Choroid plexus epithelial cell (primary cell): ENCODE measurements around the gene HTRA3.

Source experiments
- DNase-seq: peaks from one replicate; pipeline ENCODE4 v3.0.0-alpha.2; 2010; ENCODE audit warnings: low read depth
- H3K4me3 ChIP-seq: 2 replicates; pipeline ENCODE4 v1.5.1; 2011; ENCODE audit warnings: low read depth, mild to moderate bottlenecking, control low read depth, low read length, moderate library complexity
- TF ChIP-seq, protein P1 (sequence below): conservative IDR thresholded peaks from 2 replicates; pipeline ENCODE4 v1.5.1; 2011; ENCODE audit warnings: low read depth, mild to moderate bottlenecking, control low read depth, inconsistent platforms, low read length, moderate library complexity

The HTRA3 gene

DNA sequence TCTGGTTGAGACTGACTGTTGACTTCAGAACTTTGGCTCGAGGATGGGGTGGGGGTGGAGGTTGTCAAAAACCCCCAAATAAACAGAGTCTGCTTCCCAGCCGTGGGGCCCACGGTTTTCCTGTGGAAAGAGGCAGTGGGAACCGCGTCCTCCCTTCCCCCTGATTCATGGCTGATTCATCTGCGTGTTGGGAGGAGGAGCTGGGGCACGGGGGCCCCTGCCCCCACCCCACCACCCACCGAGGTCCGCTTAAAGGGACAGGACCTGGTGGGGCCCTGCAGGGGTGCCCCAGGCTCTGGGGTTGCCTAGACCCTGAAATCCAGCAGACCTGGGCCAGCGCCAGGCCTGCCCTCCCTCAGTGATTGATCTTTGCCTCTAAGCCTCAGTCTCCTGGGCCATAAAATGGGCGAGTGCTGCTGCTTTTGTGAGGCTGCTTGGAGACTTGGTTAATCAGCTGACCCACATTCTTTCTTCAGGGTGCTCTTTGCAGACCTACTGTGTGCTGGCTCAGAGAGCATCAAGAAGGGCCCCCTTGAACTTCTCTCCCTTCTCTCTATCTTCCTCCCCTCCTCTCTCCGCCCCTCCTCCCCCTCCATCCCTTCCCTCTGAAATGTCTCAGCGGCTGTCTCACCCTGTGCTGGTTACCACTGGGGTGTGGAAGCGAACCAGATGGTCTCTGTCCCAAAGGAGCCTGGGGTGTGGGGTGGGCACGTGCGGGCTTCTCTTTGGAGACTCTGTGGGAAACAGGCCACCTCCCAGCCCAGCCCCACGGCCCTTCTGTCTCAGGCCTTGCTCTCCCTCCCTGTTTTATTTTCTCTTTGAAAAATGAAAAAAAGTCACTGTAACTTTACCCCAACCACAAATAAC is 9.1 kb downstream of the HTRA3 start:
- no peak overlapping the region for H3K4me3 ChIP-seq
- peak; percentile 77 for DNase-seq
- TF ChIP-seq, protein P1, sequence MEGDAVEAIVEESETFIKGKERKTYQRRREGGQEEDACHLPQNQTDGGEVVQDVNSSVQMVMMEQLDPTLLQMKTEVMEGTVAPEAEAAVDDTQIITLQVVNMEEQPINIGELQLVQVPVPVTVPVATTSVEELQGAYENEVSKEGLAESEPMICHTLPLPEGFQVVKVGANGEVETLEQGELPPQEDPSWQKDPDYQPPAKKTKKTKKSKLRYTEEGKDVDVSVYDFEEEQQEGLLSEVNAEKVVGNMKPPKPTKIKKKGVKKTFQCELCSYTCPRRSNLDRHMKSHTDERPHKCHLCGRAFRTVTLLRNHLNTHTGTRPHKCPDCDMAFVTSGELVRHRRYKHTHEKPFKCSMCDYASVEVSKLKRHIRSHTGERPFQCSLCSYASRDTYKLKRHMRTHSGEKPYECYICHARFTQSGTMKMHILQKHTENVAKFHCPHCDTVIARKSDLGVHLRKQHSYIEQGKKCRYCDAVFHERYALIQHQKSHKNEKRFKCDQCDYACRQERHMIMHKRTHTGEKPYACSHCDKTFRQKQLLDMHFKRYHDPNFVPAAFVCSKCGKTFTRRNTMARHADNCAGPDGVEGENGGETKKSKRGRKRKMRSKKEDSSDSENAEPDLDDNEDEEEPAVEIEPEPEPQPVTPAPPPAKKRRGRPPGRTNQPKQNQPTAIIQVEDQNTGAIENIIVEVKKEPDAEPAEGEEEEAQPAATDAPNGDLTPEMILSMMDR, result no peak

DNA sequence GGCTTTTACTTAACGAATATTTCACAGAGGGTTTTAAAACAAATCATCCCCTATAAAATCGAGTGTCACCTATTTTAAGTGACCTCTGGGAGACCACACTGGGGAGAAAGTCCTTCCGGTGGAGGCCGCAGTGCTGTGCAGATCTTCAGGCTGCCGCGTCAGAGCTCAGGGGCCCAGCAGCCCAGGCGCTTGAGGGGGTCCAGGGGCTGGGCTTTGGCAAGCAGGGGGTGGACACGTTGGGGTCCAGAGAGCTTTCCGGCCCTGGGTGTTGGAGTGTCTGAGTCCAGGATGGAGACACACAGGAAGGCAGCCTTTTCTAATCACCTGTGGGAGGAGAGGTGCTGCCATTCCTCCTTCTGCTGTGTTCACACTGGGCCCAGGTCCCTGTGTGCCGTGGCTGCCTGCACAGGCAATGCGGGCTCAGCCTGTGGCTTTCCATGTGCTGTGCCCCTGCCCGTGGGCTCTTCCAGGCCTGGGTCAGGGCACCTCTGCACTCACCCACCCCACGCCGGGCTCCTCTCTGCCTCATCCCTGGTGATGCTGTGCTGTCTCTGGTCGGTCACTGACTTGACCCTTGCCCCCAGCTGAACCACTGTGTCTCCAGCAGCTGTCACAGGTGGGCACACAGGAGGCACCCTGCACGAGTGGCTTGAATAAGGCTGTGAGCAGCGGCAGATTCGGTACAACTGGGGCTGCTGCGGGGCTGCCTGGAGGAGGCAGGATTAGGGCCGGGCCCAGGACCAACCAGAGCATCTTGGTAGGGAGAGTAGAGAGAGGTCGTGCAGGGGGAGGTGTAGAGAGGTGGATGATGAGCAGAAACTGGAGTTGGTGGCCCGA is 10.0 kb downstream of the HTRA3 start:
- TF ChIP-seq, protein P1, result no peak
- no peak for DNase-seq
- H3K4me3 ChIP-seq, result no peak overlapping the region

DNA sequence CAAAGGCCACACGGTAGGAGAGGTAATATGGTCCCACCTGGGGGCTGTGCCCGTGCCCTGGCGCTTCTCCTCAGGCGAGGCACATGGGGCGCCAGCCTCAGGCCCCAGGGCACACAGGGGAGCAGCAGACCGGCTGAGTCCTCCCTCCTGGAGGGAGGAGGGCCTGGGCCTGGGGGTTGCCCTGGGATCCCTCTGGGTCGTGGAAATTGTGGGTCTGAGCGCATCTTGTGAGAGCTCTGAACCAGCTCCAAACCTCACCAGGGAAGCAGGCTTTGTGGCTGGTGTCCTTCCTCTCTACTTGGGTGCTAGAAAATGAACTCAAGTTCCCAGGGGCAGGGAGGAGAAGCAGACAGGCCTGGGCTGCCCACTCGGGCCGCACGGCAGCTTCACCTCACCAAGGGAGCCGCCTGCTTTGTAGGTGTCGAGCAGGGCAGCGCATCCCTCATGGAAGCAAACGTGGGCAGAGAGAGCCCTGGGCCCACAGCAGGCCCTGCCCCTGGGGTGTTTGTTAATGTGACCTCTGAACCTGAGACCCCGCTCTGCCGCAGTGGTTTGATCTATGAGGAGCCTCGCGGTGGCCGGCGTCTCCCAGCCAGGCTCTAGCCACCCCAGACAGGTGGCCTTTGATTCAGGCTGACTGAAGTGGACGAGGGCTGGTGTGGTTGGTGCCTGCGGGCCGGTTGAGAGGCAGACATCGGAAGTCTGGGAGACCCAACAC is 10.8 kb downstream of the HTRA3 start:
- no peak overlapping the region for H3K4me3 ChIP-seq
- DNase-seq, result no peak
- TF ChIP-seq, protein P1, result no peak

DNA sequence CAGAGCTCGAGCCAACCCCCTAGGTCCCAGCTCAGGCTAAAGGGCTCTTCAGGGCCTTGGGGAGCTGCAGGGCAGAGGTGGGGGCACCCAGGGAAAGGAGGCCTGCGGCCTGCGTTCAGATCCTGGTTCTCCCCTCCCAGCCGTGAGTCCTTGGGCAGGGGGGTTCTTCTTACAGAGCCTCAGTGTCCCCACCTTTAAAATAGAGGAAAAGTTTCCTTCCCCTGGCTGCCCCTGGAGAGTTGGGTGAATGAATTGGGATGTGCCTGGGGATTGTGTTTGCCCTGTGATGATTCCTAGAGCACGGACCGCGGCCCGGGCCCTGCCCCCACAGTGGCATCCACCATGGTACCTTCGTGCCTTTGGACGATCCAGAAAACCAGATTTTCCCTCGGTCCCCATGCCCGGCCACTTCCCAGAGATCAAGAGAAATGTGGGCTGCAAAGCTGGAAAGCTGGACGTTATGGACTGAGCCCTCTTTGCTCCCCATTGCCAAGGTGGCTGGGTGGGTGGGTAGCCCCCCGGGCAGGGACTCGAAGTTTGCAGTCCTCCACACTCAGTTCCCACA is 11.4 kb downstream of the HTRA3 start:
- TF ChIP-seq, protein P1, result no peak
- DNase-seq, result no peak
- H3K4me3 ChIP-seq, result no peak overlapping the region

DNA sequence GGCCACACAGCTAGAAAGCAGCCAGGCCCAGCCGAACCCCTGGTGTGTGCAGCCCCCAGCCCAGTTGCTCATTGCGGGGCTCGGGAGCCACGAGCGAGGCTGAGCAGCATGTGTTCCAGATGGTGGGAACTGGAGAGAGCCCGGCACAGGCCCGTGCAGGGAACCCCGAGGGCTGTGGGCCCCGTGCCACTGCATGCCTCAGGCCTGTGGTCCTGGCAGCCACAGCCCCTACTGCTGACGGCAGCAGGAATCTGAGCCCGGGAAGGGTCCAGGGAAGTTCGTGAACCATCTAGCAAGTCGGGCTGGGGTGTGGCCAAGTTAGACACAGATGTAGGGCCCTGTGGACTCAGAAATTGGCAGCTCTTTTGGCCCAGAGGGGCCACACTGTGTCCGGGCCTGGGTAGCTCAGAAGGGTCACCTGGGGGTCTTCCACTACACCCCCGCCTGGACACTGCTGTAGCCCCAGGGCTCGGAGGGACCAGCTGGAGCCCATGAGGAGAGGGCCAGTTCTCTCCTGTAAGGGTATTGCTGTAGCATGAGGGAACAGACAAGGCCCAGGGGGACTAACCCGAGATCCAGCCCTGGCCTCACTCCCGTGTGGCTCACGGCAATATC is 12.1 kb downstream of the HTRA3 start:
- TF ChIP-seq, protein P1, result no peak
- no peak overlapping the region for H3K4me3 ChIP-seq
- peak; percentile 77 for DNase-seq

DNA sequence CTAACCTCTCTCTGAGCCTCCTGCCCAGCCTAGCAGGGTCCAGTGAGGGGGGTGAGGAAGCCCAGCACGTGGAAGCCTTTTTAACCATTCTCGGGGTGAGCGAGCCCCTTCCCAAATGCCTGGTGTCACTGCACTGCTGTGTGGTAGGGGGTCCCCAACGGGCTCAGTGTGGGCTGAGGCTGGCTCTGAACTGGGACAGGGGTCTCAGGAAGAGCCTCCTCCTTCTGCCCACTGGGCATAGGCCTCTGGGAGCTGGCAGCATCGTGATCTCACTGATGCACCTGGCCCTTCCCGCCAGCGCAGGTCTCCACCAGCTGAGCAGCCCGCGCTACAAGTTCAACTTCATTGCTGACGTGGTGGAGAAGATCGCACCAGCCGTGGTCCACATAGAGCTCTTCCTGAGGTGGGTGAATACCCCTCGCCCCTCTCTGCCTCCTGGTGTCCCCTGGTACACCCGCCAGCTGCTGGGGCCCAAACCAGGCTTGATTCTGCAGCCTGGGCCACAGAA is 12.6 kb downstream of the HTRA3 start:
- no peak overlapping the region for H3K4me3 ChIP-seq
- TF ChIP-seq, protein P1, result no peak
- no peak for DNase-seq
